ENCODE measurements around the gene MSL3.
A peak's percentile ranks its signal among the peaks of the same experiment; 100 is the strongest.

- no peak for TF ChIP-seq REST (IDR thresholded peaks at IDR 0.05; ENCODE audit: insufficient replicate concordance, low read depth)
- TF ChIP-seq CTCF (IDR thresholded peaks at IDR 0.05; ENCODE audit: insufficient read depth, low read length) = no peak
- peak; percentile 33; the same call in 1 of the 2 replicates for TF ChIP-seq SPI1 (IDR thresholded peaks at IDR 0.05; ENCODE audit: borderline replicate concordance, low read depth)
- TF ChIP-seq GABPA (IDR thresholded peaks at IDR 0.05; ENCODE audit: low read depth) = no peak
- no peak for TF ChIP-seq POLR2AphosphoS5 (IDR thresholded peaks at IDR 0.05; ENCODE audit: low read depth)
Observed at GRCh38 chrX:11758400-11759171, 549 bp downstream of the MSL3 start.
